Activated T-cell treated with anti-CD3 and anti-CD28 coated beads for 4 hours (primary cell): ENCODE results near the gene DYNLRB1.

Source experiments
- DNase-seq: peaks from one replicate; pipeline ENCODE4 v3.0.0-alpha.2; 2020

DYNLRB1 gene

GRCh38 chr20:34559311-34560140 is 43.3 kb downstream of the DYNLRB1 start:
- no peak for DNase-seq

- DNase-seq = no peak
Observed at GRCh38 chr20:34560141-34560523, 43.9 kb downstream of the DYNLRB1 start.

GRCh38 chr20:34560614-34561013 is 44.4 kb downstream of the DYNLRB1 start:
- DNase-seq = no peak

- no peak for DNase-seq
Observed at GRCh38 chr20:34561661-34562060, 45.4 kb downstream of the DYNLRB1 start.

GRCh38 chr20:34562641-34563040 is 46.4 kb downstream of the DYNLRB1 start:
- no peak for DNase-seq

- DNase-seq = no peak
Observed at GRCh38 chr20:34564833-34565232, 48.6 kb downstream of the DYNLRB1 start.

GRCh38 chr20:34566978-34567891 is 51.0 kb downstream of the DYNLRB1 start:
- DNase-seq = no peak

GRCh38 chr20:34567892-34568865 is 52.0 kb downstream of the DYNLRB1 start:
- no peak for DNase-seq

GRCh38 chr20:34569598-34569997 is 53.4 kb downstream of the DYNLRB1 start:
- no peak for DNase-seq

GRCh38 chr20:34570859-34571306 is 54.7 kb downstream of the DYNLRB1 start:
- no peak for DNase-seq

GRCh38 chr20:34571753-34572152 is 55.5 kb downstream of the DYNLRB1 start:
- no peak for DNase-seq

- no peak for DNase-seq
Observed at GRCh38 chr20:34573541-34574300, 57.5 kb downstream of the DYNLRB1 start.

- DNase-seq = no peak
Observed at GRCh38 chr20:34574426-34574825, 58.2 kb downstream of the DYNLRB1 start.

- DNase-seq = no peak
Observed at GRCh38 chr20:34574861-34575260, 58.6 kb downstream of the DYNLRB1 start.

- no peak for DNase-seq
Observed at GRCh38 chr20:34575271-34575670, 59.0 kb downstream of the DYNLRB1 start.

- no peak for DNase-seq
Observed at GRCh38 chr20:34575756-34576155, 59.5 kb downstream of the DYNLRB1 start.

GRCh38 chr20:34577061-34577460 is 60.8 kb downstream of the DYNLRB1 start:
- DNase-seq = no peak

GRCh38 chr20:34578025-34578424 is 61.8 kb downstream of the DYNLRB1 start:
- DNase-seq = no peak

- no peak for DNase-seq
Observed at GRCh38 chr20:34578521-34578920, 62.3 kb downstream of the DYNLRB1 start.

GRCh38 chr20:34579191-34579978 is 63.2 kb downstream of the DYNLRB1 start:
- DNase-seq = no peak
